C4-2B (cell line): ENCODE results near the gene ACAD10.

Experiments used
- H3K27ac ChIP-seq: fragments of 450-650 bp; 2 replicates; pipeline ENCODE4 v1.5.1; 2017
- ZFX ChIP-seq: fragments of 450-650 bp; IDR thresholded peaks from 2 replicates; pipeline ENCODE4 v1.6.1; 2017
- TF ChIP-seq, protein P1 (sequence below): fragments of 450-650 bp; conservative IDR thresholded peaks from 2 replicates; pipeline ENCODE4 v1.5.1; 2017; ENCODE audit warnings: mild to moderate bottlenecking

Gene ACAD10

GRCh38 chr12:111792155-111792855 lies 106.5 kb downstream of the ACAD10 start:
- no peak overlapping the region for H3K27ac ChIP-seq
- TF ChIP-seq ZFX, result no peak
- TF ChIP-seq, protein P1, sequence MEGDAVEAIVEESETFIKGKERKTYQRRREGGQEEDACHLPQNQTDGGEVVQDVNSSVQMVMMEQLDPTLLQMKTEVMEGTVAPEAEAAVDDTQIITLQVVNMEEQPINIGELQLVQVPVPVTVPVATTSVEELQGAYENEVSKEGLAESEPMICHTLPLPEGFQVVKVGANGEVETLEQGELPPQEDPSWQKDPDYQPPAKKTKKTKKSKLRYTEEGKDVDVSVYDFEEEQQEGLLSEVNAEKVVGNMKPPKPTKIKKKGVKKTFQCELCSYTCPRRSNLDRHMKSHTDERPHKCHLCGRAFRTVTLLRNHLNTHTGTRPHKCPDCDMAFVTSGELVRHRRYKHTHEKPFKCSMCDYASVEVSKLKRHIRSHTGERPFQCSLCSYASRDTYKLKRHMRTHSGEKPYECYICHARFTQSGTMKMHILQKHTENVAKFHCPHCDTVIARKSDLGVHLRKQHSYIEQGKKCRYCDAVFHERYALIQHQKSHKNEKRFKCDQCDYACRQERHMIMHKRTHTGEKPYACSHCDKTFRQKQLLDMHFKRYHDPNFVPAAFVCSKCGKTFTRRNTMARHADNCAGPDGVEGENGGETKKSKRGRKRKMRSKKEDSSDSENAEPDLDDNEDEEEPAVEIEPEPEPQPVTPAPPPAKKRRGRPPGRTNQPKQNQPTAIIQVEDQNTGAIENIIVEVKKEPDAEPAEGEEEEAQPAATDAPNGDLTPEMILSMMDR, result no peak

DNA sequence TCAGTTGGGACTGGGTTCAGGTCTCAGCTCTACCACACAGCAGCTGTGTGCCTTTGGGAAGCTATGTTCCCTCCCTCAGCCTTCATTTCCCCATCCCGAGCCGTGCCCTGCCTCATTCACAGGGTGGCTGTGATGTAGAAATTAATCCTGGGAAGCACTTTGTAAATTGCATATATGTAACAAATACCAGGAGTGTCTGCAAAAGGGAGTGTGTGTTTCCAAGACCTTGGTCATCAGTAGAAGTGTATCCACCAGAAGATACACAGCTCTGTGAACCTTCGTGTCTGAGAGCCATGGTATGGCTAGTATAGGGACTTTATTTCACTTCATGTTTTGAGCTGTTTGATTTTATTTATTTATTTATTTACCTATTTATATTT lies 107.0 kb downstream of the ACAD10 start:
- TF ChIP-seq ZFX, result no peak
- TF ChIP-seq, protein P1, result no peak

DNA sequence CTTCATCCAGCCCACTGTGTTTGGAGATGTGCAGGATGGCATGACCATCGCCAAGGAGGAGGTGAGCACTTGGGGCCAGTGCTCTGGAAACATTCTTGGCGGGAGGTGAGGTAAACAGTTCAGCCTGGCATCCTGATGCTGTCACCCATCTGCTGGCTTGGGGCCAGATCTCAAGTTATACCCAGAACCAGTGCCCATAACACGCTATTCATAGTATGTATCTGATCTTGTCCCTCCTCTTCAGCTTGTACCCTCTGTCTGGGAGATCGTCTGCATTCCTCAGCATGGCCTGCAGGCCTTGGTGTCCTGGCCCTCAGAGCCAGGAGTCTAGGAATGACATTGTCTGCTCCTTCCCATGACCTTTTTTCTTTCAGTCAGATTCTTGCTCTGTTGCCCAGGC lies 112.3 kb downstream of the ACAD10 start:
- TF ChIP-seq, protein P1, result no peak
- no peak for TF ChIP-seq ZFX

More for the DNA sequence above, 107.0 kb downstream of the ACAD10 start:
- H3K27ac ChIP-seq, result no peak overlapping the region

DNA sequence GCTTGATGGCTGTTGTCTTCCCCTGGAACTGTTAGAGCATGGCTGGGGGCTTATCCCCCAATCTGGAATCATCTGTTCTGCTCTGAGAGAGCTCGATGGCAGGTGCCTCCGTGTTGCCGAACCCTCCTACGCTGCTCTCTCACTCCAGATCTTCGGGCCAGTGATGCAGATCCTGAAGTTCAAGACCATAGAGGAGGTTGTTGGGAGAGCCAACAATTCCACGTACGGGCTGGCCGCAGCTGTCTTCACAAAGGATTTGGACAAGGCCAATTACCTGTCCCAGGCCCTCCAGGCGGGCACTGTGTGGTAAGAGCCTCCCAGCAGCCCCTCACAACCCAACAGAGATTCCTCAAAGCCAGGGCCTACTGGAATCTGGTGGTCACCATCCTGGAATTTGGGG lies 113.9 kb downstream of the ACAD10 start:
- TF ChIP-seq ZFX, result no peak
- TF ChIP-seq, protein P1, result no peak
- no peak overlapping the region for H3K27ac ChIP-seq

More for the DNA sequence above, 112.3 kb downstream of the ACAD10 start:
- H3K27ac ChIP-seq, result no peak overlapping the region

GRCh38 chr12:111803038-111803626 lies 117.3 kb downstream of the ACAD10 start:
- TF ChIP-seq, protein P1, result no peak
- TF ChIP-seq ZFX, result no peak
- H3K27ac ChIP-seq, result no peak overlapping the region

DNA sequence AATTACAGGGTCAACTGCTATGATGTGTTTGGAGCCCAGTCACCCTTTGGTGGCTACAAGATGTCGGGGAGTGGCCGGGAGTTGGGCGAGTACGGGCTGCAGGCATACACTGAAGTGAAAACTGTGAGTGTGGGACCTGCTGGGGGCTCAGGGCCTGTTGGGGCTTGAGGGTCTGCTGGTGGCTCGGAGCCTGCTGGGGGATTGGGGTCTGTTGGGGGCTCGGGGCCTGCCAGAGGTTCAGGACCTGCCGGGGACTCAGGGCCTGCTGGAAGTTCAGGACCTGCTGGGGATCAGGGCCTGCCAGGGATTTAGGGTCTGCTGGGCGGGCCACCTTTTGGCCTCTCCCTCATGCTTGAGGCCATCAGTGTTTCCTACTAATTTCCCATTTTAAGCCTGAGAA lies 118.0 kb downstream of the ACAD10 start:
- TF ChIP-seq, protein P1, result no peak
- TF ChIP-seq ZFX, result no peak
- no peak overlapping the region for H3K27ac ChIP-seq

DNA sequence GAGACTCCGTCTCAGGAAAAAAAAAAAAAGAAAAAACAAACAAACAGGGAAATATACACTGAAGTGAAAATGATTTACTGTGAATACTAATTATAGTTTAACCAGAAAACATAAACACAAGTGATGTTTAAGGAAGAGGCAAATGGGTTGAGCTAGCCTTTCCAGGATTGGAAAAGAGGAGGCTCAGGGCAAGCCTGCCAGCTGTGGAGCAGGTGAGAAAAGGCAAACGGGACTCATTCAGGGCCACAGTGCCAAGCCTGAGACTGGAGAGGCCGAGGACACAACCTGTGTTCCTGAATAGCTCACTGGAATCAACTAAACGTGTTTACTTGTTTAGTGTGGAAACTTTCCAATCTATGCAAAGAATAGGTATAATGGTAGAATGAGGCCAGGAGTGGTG lies 120.5 kb downstream of the ACAD10 start:
- H3K27ac ChIP-seq, result no peak overlapping the region
- no peak for TF ChIP-seq ZFX
- TF ChIP-seq, protein P1, result no peak
